Activated naive CD4-positive, alpha-beta T cell treated with anti-CD3 and anti-CD28 coated beads for 36 hours (primary cell): ENCODE results near the gene MGAM2. TPM values are rescaled to one million over a fixed set of nuclear protein-coding genes. Genes with fewer than 3 reads are reported as not detected.

Experiments used
- CTCF ChIA-PET: fragments of 350-600 bp; sonication (Branson Sonifier 250); formaldehyde crosslinking; loops from one replicate; lab custom pipeline; 2021; ENCODE audit warnings: antibody characterized with exemption; lab: Charles Lee
- DNase-seq: peaks from one replicate; pipeline ENCODE4 v3.0.0-alpha.2; 2020
- H3K27ac Mint-ChIP-seq: one replicate; pipeline ENCODE4 v1.8.0; 2021; ENCODE audit warnings: mild to moderate bottlenecking, mixed read lengths
- H3K27me3 Mint-ChIP-seq: one replicate; pipeline ENCODE4 v1.8.0; 2021; ENCODE audit warnings: low read depth, mixed read lengths
- H3K36me3 Mint-ChIP-seq: one replicate; pipeline ENCODE4 v1.8.0; 2021; ENCODE audit warnings: low read depth, mixed read lengths
- H3K4me1 Mint-ChIP-seq: one replicate; pipeline ENCODE4 v1.8.0; 2021; ENCODE audit warnings: low read depth, mixed read lengths
- H3K4me3 Mint-ChIP-seq: one replicate; pipeline ENCODE4 v1.8.0; 2021; ENCODE audit warnings: mild to moderate bottlenecking, moderate library complexity, mixed read lengths
- H3K9me3 Mint-ChIP-seq: one replicate; pipeline ENCODE4 v1.8.0; 2021; ENCODE audit warnings: mixed read lengths
- intact Hi-C: fragments of 100-400 bp; cut with micrococcal nuclease; formaldehyde crosslinking; loops from one replicate; pipeline ENCODE4 v1.15.1; 2023
- total RNA-seq, 2 experiments: library from RNA; stranded (reverse); gene quantifications; one replicate each; pipeline ENCODE4 v1.2.3, GENCODE V29; 2021

Gene MGAM2
- total RNA-seq, 2 experiments from 2014 or later, result not detected

DNA sequence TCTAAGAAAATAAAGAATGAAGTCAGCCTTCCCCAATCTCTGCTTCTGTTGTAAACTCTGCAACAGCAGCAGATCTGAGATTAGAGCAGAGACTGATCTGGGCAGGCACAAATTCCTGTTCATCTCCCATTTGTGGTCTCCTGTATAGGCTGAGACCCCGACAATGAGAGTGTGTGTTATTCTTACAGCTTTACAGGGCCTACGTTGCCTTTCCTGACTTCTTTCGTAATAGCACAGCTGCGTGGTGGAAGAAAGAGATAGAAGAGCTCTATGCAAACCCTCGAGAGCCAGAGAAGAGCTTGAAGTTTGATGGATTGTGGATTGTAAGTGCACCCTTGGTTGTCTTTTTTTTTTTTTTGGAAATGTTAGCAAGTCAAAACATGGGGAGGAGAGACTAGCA, 74.3 kb downstream of the MGAM2 start:
- CTCF ChIA-PET, result interaction anchor here (0.6 to 1.7 kb wide), 2 partner anchors 210 to 319 kb away, joined by 5 to 6 read pairs; no protein-coding TSS in a partner anchor

DNA sequence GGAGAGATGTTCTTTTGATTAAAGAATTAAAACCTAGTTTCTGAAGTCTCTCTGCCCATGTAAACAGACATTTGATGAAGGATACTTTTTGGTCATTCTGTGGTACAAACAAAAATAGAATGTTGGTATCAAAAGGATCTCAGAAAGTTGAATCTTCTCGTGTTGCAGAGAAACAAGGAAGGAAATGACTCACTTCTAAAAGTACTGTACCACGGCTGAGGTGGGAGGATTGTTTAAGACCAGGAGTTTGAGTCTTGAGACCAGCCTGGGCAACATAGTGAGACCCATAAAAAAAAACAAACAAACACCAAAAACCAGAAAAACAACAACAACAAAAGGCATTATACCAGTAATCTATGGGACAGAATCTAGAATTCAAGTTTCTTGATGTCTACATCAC, 76.6 kb downstream of the MGAM2 start:
- Mint-ChIP-seq H3K27me3 (peaks cover 2% of the 10 kb centered on the region), H3K9me3 (no peaks in the 10 kb centered on the region), H3K36me3 (no peaks in the 10 kb centered on the region), H3K4me1 (peaks cover 2% of the 10 kb centered on the region), H3K4me3 (no peak overlapping the region), H3K27ac (no peak overlapping the region)
- no peak for DNase-seq
- CTCF ChIA-PET, result no interaction called here
- intact Hi-C loops, result loop anchor here (2.0 kb wide), 1 partner anchor 533 kb away; no protein-coding TSS in a partner anchor

More for the DNA sequence above, 74.3 kb downstream of the MGAM2 start:
- H3K27me3 Mint-ChIP-seq, result no peaks in the 10 kb centered on the region
- no peak overlapping the region for H3K4me3 Mint-ChIP-seq
- no peaks in the 10 kb centered on the region for H3K36me3 Mint-ChIP-seq
- intact Hi-C loops, result no loop called here
- H3K27ac Mint-ChIP-seq, result no peak overlapping the region
- no peaks in the 10 kb centered on the region for H3K9me3 Mint-ChIP-seq
- DNase-seq, result no peak
- peaks cover 2% of the 10 kb centered on the region for H3K4me1 Mint-ChIP-seq

DNA sequence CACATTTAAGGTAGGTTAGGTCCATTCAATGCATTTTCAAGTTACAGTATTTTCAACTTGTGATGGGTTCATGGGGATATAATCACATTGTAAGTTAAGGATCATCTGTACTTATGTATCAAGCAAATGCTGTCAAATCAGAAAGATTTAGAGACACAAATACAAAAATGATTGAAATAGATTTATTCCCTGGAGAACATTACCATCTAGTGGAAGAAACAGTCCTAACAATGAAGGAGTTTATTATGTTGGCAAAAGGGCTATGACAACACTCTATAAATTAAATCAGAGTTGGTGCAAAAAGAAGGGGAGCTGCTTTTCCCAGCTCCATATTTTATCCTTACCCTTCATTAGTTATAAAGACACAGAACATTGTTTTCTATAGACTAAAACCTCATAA, 77.3 kb downstream of the MGAM2 start:
- no peak for DNase-seq
- Mint-ChIP-seq H3K27ac (no peak overlapping the region), H3K27me3 (peaks cover 5% of the 10 kb centered on the region), H3K36me3 (no peaks in the 10 kb centered on the region), H3K9me3 (no peaks in the 10 kb centered on the region), H3K4me3 (no peak overlapping the region), H3K4me1 (peaks cover 2% of the 10 kb centered on the region)
- intact Hi-C loops, result loop anchor here (1.0 to 2.0 kb wide), 2 partner anchors 213 to 534 kb away; no protein-coding TSS in a partner anchor
- CTCF ChIA-PET, result interaction anchor here (0.7 to 1.2 kb wide), 2 partner anchors 121 to 212 kb away, joined by 3 to 6 read pairs; no protein-coding TSS in a partner anchor

DNA sequence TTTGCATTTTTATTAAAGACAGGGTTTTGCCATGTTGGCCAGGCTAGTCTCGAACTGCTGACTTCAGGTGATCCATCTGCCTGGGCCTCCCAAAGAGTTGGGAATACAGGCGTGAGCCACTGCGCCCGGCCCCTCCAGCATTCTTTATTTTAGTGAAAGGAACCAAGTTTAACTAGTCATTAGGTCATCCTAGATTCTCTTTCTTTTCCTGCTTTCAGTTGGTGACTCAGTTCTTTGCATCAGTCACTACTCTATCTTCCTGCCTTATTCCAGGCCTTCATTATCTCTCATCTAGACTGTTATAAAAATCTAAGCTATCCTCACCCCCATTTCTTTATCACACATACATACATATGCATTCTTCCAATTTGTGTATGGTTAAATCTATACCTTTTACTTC, 82.7 kb downstream of the MGAM2 start:
- H3K36me3 Mint-ChIP-seq, result no peaks in the 10 kb centered on the region
- CTCF ChIA-PET, result no interaction called here
- no peaks in the 10 kb centered on the region for H3K4me1 Mint-ChIP-seq
- intact Hi-C loops, result no loop called here
- no peak overlapping the region for H3K4me3 Mint-ChIP-seq
- H3K27me3 Mint-ChIP-seq, result peaks cover 11% of the 10 kb centered on the region
- H3K9me3 Mint-ChIP-seq, result no peaks in the 10 kb centered on the region
- no peak overlapping the region for H3K27ac Mint-ChIP-seq
- no peak for DNase-seq

DNA sequence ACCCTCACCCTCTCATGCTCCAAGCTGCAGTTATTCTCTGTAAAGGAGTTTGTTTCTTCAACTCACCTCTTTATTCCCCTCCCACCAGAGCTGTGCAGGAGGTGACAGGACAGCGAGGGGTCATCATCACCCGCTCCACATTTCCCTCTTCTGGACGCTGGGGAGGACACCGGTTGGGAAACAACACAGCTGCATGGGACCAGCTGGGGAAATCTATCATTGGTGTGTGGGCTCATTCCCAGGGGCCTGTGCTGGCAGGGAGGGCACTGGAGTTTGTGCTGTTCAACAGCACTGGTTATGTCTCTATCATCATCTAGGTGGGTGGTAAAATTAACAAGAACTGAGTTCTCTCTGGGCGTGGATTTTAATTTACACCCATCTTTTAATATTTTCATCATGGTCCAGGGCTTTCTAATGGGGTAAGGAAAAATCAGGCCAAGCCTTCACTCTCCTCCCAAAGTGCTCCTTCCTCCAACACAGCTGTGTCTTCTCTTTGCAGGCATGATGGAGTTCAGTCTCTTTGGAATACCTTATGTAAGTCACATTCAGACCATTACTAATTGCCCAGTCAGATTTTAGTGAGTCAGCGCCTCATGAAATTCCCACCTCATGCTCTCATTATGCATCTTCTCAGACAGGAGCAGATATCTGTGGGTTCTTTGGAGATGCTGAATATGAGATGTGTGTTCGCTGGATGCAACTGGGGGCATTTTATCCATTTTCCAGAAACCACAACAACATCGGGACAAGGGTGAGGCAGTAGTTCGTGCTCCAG, 84.7 kb downstream of the MGAM2 start:
- intact Hi-C loops, result no loop called here
- Mint-ChIP-seq H3K4me3 (no peak overlapping the region), H3K36me3 (no peaks in the 10 kb centered on the region), H3K27ac (no peak overlapping the region), H3K4me1 (no peaks in the 10 kb centered on the region), H3K27me3 (peaks cover 12% of the 10 kb centered on the region), H3K9me3 (no peaks in the 10 kb centered on the region)
- no peak for DNase-seq
- CTCF ChIA-PET, result interaction anchor here (1.6 kb wide), 1 partner anchor 220 kb away, joined by 4 read pairs; no protein-coding TSS in a partner anchor

DNA sequence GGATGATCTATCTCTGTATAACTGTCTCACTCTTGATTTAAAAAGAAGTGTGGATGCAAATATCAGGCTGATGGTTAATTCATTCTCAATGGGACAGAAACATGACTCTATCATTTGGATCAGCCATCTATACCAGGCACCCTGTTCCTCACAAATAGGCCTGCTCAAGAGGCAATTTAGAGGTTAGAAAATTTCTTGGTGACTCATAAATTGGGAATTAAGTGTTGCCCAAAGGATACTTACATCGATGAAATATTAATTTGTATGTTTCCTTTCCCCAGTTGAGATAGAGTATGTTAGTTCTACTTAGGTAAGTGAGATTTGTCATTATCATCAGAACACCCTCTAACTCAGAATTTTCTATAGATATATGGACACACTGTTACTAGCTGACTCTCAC, 88.7 kb downstream of the MGAM2 start:
- Mint-ChIP-seq H3K36me3 (no peaks in the 10 kb centered on the region), H3K4me3 (no peak overlapping the region), H3K9me3 (no peaks in the 10 kb centered on the region), H3K27ac (no peak overlapping the region), H3K27me3 (peaks cover 6% of the 10 kb centered on the region), H3K4me1 (no peaks in the 10 kb centered on the region)
- intact Hi-C loops, result no loop called here
- CTCF ChIA-PET, result interaction anchor here (0.6 kb wide), 1 partner anchor 90 kb away, joined by 3 read pairs; no protein-coding TSS in a partner anchor
- DNase-seq, result no peak

DNA sequence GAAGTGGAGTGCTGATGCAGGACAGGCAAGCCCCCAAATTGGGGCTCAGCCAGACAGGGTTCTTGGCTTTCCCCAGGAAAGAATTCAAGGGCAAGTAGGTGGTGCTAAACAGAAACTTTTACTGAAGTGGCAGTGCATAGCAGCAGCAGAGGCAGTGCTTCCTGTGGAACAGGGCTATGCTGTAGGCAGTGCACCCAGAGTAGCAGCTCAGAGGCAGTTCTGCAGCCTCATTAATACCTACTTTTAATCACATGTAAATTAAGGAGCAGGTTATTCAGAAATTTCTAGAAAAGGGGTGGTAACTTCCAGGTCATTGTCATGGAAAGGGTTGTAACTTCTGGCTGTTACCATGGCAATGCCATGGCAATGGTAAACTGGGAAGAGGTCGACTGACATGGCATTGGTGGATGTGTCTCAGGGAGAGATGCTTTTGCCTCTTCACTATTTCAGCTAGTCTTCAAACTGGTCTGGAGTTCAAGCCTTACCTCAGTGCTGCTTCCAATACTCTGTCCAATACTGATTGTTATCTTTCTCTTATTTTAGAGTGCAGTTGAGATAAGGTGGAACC, 117.1 kb downstream of the MGAM2 start:
- no peak for DNase-seq
- CTCF ChIA-PET, result no interaction called here
- H3K4me3 Mint-ChIP-seq, result no peak overlapping the region
- no peaks in the 10 kb centered on the region for H3K36me3 Mint-ChIP-seq
- peaks cover 20% of the 10 kb centered on the region for H3K27me3 Mint-ChIP-seq
- no peaks in the 10 kb centered on the region for H3K9me3 Mint-ChIP-seq
- no peaks in the 10 kb centered on the region for H3K4me1 Mint-ChIP-seq
- intact Hi-C loops, result no loop called here
- no peak overlapping the region for H3K27ac Mint-ChIP-seq

DNA sequence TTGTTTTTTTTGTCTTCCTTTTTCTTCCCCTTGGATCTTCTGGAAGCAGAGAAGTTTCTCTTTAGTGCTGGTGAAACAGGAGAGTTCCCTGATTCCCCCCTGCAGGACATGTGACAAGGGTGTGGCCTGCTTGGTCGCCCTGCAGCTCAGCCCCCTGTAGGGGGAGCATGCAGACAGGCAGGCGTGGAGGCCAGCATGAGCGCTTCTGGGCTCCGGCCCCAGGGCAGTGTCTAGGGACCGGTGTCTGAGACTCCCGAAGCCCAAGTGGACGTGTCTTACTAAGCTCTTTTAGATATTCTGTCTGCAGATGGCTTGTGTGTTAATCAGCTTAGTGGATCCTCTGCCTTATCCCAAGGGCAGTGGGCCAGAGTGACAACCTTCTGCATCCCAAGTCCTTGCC, 120.2 kb downstream of the MGAM2 start:
- intact Hi-C loops, result no loop called here
- no peak overlapping the region for H3K4me3 Mint-ChIP-seq
- no peak overlapping the region for H3K27ac Mint-ChIP-seq
- no peak for DNase-seq
- H3K9me3 Mint-ChIP-seq, result peaks cover 2% of the 10 kb centered on the region
- H3K27me3 Mint-ChIP-seq, result peaks cover 15% of the 10 kb centered on the region
- CTCF ChIA-PET, result no interaction called here
- no peaks in the 10 kb centered on the region for H3K36me3 Mint-ChIP-seq
- no peaks in the 10 kb centered on the region for H3K4me1 Mint-ChIP-seq

DNA sequence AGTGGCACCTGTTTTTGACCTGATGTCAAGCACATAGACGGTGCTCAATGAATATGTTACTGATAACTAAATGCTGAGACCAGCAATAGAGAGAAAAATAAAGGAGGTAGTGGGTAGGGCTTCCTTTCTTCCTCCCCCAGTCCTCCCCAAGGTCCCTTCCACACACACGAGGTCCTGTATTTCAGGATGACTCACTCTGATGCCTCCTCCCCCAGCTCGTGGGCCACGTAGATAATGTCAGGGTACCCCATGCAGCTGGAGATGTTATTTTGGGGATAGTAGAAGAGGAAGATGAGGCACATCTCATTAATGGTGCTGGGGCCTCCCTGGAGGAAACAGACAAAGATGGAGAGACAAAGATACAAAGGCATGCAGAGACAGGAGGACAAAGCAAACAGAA, 129.0 kb downstream of the MGAM2 start:
- Mint-ChIP-seq H3K4me3 (no peak overlapping the region), H3K4me1 (no peaks in the 10 kb centered on the region), H3K27me3 (peaks cover 7% of the 10 kb centered on the region), H3K36me3 (no peaks in the 10 kb centered on the region), H3K9me3 (peaks cover under 1% of the 10 kb centered on the region), H3K27ac (no peak overlapping the region)
- CTCF ChIA-PET, result no interaction called here
- intact Hi-C loops, result no loop called here
- no peak for DNase-seq

DNA sequence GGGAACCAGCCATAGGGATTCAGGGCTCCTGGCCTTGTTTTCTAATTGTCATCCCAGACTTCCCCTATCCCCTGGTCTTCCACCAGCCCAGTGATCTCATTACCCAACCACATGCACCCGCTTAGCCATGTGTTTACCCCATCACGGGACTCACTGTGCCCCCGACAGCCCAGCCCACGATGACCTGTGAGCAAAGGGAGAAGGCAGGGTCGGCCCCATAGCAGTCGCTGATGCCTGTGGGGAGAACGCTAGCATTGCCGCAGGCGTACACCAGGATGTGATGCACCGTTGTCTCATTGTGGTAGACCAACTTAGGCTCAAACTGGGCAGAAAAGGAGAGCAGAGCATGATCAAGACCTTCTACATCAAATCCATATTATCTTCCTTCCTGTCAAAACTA, 132.3 kb downstream of the MGAM2 start:
- Mint-ChIP-seq H3K9me3 (no peaks in the 10 kb centered on the region), H3K27me3 (peaks cover 4% of the 10 kb centered on the region), H3K36me3 (no peaks in the 10 kb centered on the region), H3K27ac (no peak overlapping the region), H3K4me3 (no peak overlapping the region), H3K4me1 (no peaks in the 10 kb centered on the region)
- CTCF ChIA-PET, result no interaction called here
- intact Hi-C loops, result no loop called here
- DNase-seq, result no peak

DNA sequence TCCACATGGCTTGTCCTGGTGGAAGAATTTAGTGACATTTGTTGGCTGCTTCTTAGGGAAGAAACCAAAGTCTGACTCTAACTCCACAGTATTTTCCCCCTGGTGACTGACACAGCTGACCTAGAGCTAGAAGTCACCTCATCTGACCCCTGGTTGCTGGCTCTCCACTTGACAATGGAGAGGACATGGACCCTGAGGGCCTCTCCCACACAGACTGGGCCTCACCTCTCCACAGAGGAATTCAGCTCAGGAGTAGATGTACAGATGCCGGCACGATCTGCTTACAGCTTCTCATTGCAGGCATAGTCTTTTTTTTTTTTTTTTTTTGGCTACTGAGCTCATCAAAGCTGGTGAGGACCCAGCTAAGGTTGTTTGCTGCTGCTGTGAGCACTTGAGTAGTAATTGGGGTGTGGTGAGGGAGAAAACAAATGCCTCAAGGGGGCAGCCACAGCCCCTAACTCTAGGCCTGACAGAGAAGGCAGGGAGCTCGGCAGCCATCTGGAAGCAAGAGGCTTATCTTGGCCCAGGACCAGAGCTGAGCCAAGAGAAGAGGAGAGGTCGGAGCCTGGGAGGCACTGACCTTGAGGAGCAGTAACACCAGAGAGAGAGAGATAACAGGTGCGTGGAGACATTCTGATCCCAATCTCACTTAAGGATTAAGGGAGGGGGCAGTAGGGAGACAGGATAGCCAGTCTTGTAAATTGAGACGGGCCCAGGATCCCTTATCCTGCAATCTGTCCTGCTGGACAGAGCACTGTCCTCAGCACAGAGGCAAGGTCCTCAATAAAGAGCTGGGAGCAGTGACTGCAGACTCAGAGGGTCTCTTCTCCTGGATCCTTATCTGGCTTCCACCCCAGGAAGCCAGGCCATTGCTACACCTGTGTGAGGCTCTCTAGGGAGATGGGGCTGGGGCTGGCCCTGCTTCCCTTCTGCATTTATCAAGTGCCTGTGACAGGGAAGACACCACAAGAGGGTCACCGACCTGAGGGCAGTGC, 136.9 kb downstream of the MGAM2 start:
- intact Hi-C loops, result no loop called here
- Mint-ChIP-seq H3K36me3 (no peaks in the 10 kb centered on the region), H3K9me3 (no peaks in the 10 kb centered on the region), H3K27ac (no peak overlapping the region), H3K4me1 (no peaks in the 10 kb centered on the region), H3K27me3 (peaks cover 2% of the 10 kb centered on the region), H3K4me3 (no peak overlapping the region)
- CTCF ChIA-PET, result no interaction called here
- DNase-seq, result no peak

DNA sequence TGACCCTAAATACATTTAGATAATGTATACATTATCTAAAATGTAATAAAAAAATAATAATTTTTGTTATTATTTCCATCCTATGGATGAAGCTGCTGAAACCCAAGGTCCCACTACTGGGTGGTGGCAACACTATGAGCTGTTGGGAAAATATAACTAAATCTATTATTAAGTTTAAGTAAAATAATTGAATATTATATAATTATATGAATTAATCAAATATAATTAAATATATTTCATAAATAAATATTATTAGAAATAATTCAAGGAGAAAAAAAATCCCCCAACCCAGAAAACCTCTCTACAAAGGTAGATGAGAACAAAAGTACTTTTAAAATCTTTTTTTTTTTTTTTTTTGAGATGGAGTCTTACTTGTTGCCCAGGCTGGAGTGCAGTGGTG, 138.4 kb downstream of the MGAM2 start:
- DNase-seq, result no peak
- Mint-ChIP-seq H3K4me1 (no peaks in the 10 kb centered on the region), H3K9me3 (no peaks in the 10 kb centered on the region), H3K4me3 (no peak overlapping the region), H3K27ac (no peak overlapping the region), H3K36me3 (no peaks in the 10 kb centered on the region), H3K27me3 (peaks cover 2% of the 10 kb centered on the region)
- CTCF ChIA-PET, result no interaction called here
- intact Hi-C loops, result no loop called here
